IPS-18a (cell line): ENCODE data around the gene MAN2A1.

Experiments
- H3K27ac ChIP-seq: one replicate; pipeline ENCODE4 v1.5.1; 2013; ENCODE audit warnings: low read length
- H3K27me3 ChIP-seq: one replicate; pipeline ENCODE4 v1.6.1; 2013; ENCODE audit warnings: mild to moderate bottlenecking, low read length; ENCODE audit not compliant: control insufficient read depth, insufficient read depth
- H3K36me3 ChIP-seq: one replicate; pipeline ENCODE4 v1.6.1; 2013; ENCODE audit warnings: low read depth, low read length; ENCODE audit not compliant: control insufficient read depth
- H3K4me1 ChIP-seq: one replicate; pipeline ENCODE4 v1.6.1; 2013; ENCODE audit warnings: low read depth, low read length; ENCODE audit not compliant: control insufficient read depth
- H3K4me3 ChIP-seq: one replicate; pipeline ENCODE4 v1.5.1; 2013; ENCODE audit warnings: low read length
- H3K9ac ChIP-seq: one replicate; pipeline ENCODE4 v1.6.1; 2013; ENCODE audit warnings: mild to moderate bottlenecking, low read length, moderate library complexity
- H3K9me3 ChIP-seq: one replicate; pipeline ENCODE4 v1.6.1; 2013; ENCODE audit warnings: low read depth, low read length; ENCODE audit not compliant: control insufficient read depth

The MAN2A1 gene

GRCh38 chr5:109711673-109712072 lies 21.9 kb downstream of the MAN2A1 start:
- Histone ChIP-seq H3K9ac (no peak overlapping the region), H3K27ac (no peak overlapping the region), H3K9me3 (no peaks in the 10 kb centered on the region), H3K36me3 (peaks cover 7% of the 10 kb centered on the region), H3K27me3 (no peaks in the 10 kb centered on the region), H3K4me1 (no peaks in the 10 kb centered on the region), H3K4me3 (no peak overlapping the region)

GRCh38 chr5:109713453-109713852 lies 23.7 kb downstream of the MAN2A1 start:
- Histone ChIP-seq H3K36me3 (peaks cover 23% of the 10 kb centered on the region), H3K4me1 (no peaks in the 10 kb centered on the region), H3K9me3 (no peaks in the 10 kb centered on the region), H3K27ac (no peak overlapping the region), H3K27me3 (no peaks in the 10 kb centered on the region), H3K9ac (no peak overlapping the region), H3K4me3 (no peak overlapping the region)

- Histone ChIP-seq H3K9ac (no peak overlapping the region), H3K27me3 (no peaks in the 10 kb centered on the region), H3K36me3 (peaks cover 23% of the 10 kb centered on the region), H3K4me1 (no peaks in the 10 kb centered on the region), H3K4me3 (no peak overlapping the region), H3K9me3 (no peaks in the 10 kb centered on the region), H3K27ac (no peak overlapping the region)
Measured at GRCh38 chr5:109714592-109714991, 24.9 kb downstream of the MAN2A1 start.

- H3K27ac ChIP-seq, result no peak overlapping the region
- no peaks in the 10 kb centered on the region for H3K4me1 ChIP-seq
- no peaks in the 10 kb centered on the region for H3K9me3 ChIP-seq
- H3K9ac ChIP-seq, result no peak overlapping the region
- no peak overlapping the region for H3K4me3 ChIP-seq
- H3K27me3 ChIP-seq, result no peaks in the 10 kb centered on the region
- peaks cover 23% of the 10 kb centered on the region for H3K36me3 ChIP-seq
Measured at GRCh38 chr5:109718216-109718615, 28.5 kb downstream of the MAN2A1 start.

- H3K27me3 ChIP-seq, result no peaks in the 10 kb centered on the region
- no peak overlapping the region for H3K9ac ChIP-seq
- no peaks in the 10 kb centered on the region for H3K9me3 ChIP-seq
- no peak overlapping the region for H3K4me3 ChIP-seq
- no peaks in the 10 kb centered on the region for H3K4me1 ChIP-seq
- no peak overlapping the region for H3K27ac ChIP-seq
- H3K36me3 ChIP-seq, result peaks cover 23% of the 10 kb centered on the region
Measured at GRCh38 chr5:109718632-109719031, 28.9 kb downstream of the MAN2A1 start.

GRCh38 chr5:109719978-109720377 lies 30.3 kb downstream of the MAN2A1 start:
- Histone ChIP-seq H3K9ac (no peak overlapping the region), H3K4me1 (no peaks in the 10 kb centered on the region), H3K27ac (no peak overlapping the region), H3K9me3 (no peaks in the 10 kb centered on the region), H3K36me3 (peaks cover 23% of the 10 kb centered on the region), H3K4me3 (no peak overlapping the region), H3K27me3 (no peaks in the 10 kb centered on the region)

- no peaks in the 10 kb centered on the region for H3K4me1 ChIP-seq
- no peaks in the 10 kb centered on the region for H3K27me3 ChIP-seq
- H3K9me3 ChIP-seq, result no peaks in the 10 kb centered on the region
- H3K27ac ChIP-seq, result no peak overlapping the region
- H3K36me3 ChIP-seq, result peaks cover 20% of the 10 kb centered on the region
- no peak overlapping the region for H3K9ac ChIP-seq
- H3K4me3 ChIP-seq, result no peak overlapping the region
Measured at GRCh38 chr5:109721741-109722140, 32.0 kb downstream of the MAN2A1 start.

- Histone ChIP-seq H3K27me3 (no peaks in the 10 kb centered on the region), H3K9me3 (no peaks in the 10 kb centered on the region), H3K9ac (no peak overlapping the region), H3K4me1 (no peaks in the 10 kb centered on the region), H3K36me3 (peaks cover 5% of the 10 kb centered on the region), H3K27ac (no peak overlapping the region), H3K4me3 (no peak overlapping the region)
Measured at GRCh38 chr5:109723606-109724005, 33.9 kb downstream of the MAN2A1 start.

- no peaks in the 10 kb centered on the region for H3K4me1 ChIP-seq
- no peak overlapping the region for H3K4me3 ChIP-seq
- H3K27me3 ChIP-seq, result no peaks in the 10 kb centered on the region
- no peak overlapping the region for H3K9ac ChIP-seq
- H3K27ac ChIP-seq, result no peak overlapping the region
- no peaks in the 10 kb centered on the region for H3K9me3 ChIP-seq
- H3K36me3 ChIP-seq, result peaks cover 5% of the 10 kb centered on the region
Measured at GRCh38 chr5:109725135-109725534, 35.4 kb downstream of the MAN2A1 start.

GRCh38 chr5:109739741-109740728 lies 50.3 kb downstream of the MAN2A1 start:
- H3K4me3 ChIP-seq, result peak overlapping the region; percentile 31
- H3K36me3 ChIP-seq, result no peaks in the 10 kb centered on the region
- peak overlapping the region; percentile 53 for H3K9ac ChIP-seq
- H3K9me3 ChIP-seq, result no peaks in the 10 kb centered on the region
- H3K27me3 ChIP-seq, result no peaks in the 10 kb centered on the region
- H3K27ac ChIP-seq, result peak overlapping the region; percentile 88
- H3K4me1 ChIP-seq, result peaks cover 66% of the 10 kb centered on the region

- no peaks in the 10 kb centered on the region for H3K9me3 ChIP-seq
- peak overlapping the region; percentile 59 for H3K27ac ChIP-seq
Measured at GRCh38 chr5:109740966-109741365, 51.2 kb downstream of the MAN2A1 start.

GRCh38 chr5:109741390-109741789 lies 51.7 kb downstream of the MAN2A1 start:
- Histone ChIP-seq H3K4me1 (peaks cover 66% of the 10 kb centered on the region), H3K36me3 (no peaks in the 10 kb centered on the region), H3K9ac (peak overlapping the region; percentile 44), H3K27ac (peak overlapping the region; percentile 68), H3K27me3 (no peaks in the 10 kb centered on the region), H3K4me3 (peak overlapping the region; percentile 31), H3K9me3 (no peaks in the 10 kb centered on the region)

More at GRCh38 chr5:109740966-109741365, 51.2 kb downstream of the MAN2A1 start:
- peak overlapping the region; percentile 53 for H3K9ac ChIP-seq
- H3K27me3 ChIP-seq, result no peaks in the 10 kb centered on the region
- H3K4me1 ChIP-seq, result peaks cover 66% of the 10 kb centered on the region
- H3K4me3 ChIP-seq, result peak overlapping the region; percentile 31
- H3K36me3 ChIP-seq, result no peaks in the 10 kb centered on the region
